H9 (cell line): Measurements from ENCODE around the gene CACNB3. TPM values are rescaled to one million over a fixed set of nuclear protein-coding genes. Genes with fewer than 3 reads are reported as not detected.

ENCODE experiments used
- DNase-seq: peaks from one replicate; pipeline ENCODE4 v3.0.0-alpha.2; 2017
- H2AFZ ChIP-seq: one replicate; pipeline ENCODE4 v1.6.1; 2013; ENCODE audit warnings: mild to moderate bottlenecking, low read length, control low read depth, moderate library complexity
- H2AK5ac ChIP-seq: 2 replicates; pipeline ENCODE4 v1.6.1; 2013; ENCODE audit warnings: low read length, control low read depth, mixed read lengths; ENCODE audit not compliant: insufficient read length
- H2BK120ac ChIP-seq: one replicate; pipeline ENCODE4 v1.6.1; 2013; ENCODE audit warnings: low read depth, mild to moderate bottlenecking, low read length, control low read depth, inconsistent platforms; ENCODE audit not compliant: poor library complexity, severe bottlenecking
- H2BK12ac ChIP-seq: 2 replicates; pipeline ENCODE4 v1.6.1; 2013; ENCODE audit warnings: low read length, control low read depth, mixed read lengths, low read depth; ENCODE audit not compliant: insufficient read length
- H2BK15ac ChIP-seq: 2 replicates; pipeline ENCODE4 v1.6.1; 2013; ENCODE audit warnings: low read depth, low read length, control low read depth
- H2BK20ac ChIP-seq: one replicate; pipeline ENCODE4 v1.6.1; 2013; ENCODE audit warnings: low read depth, mild to moderate bottlenecking, low read length, control low read depth, inconsistent platforms; ENCODE audit not compliant: poor library complexity, severe bottlenecking
- H2BK5ac ChIP-seq: 2 replicates; pipeline ENCODE4 v1.6.1; 2013; ENCODE audit warnings: low read length, control low read depth, mixed read lengths; ENCODE audit not compliant: insufficient read length
- H3K14ac ChIP-seq: 2 replicates; pipeline ENCODE4 v1.6.1; 2013; ENCODE audit warnings: low read length, control low read depth; ENCODE audit not compliant: insufficient read depth
- H3K18ac ChIP-seq: 2 replicates; pipeline ENCODE4 v1.6.1; 2013; ENCODE audit warnings: low read depth, mild to moderate bottlenecking, mixed read lengths, low read length, control low read depth; ENCODE audit not compliant: insufficient read length
- H3K23ac ChIP-seq: 2 replicates; pipeline ENCODE4 v1.6.1; 2013; ENCODE audit warnings: low read length, control low read depth, mixed read lengths, low read depth; ENCODE audit not compliant: insufficient read length
- H3K23me2 ChIP-seq: 2 replicates; pipeline ENCODE4 v1.6.1; 2013; ENCODE audit warnings: low read depth, mild to moderate bottlenecking, mixed read lengths, low read length, control low read depth; ENCODE audit not compliant: insufficient read length, poor library complexity, severe bottlenecking
- H3K27ac ChIP-seq: 2 replicates; pipeline ENCODE4 v1.5.1; 2013; ENCODE audit warnings: low read length, control low read depth, mixed read lengths, low read depth; ENCODE audit not compliant: insufficient read length
- H3K27me3 ChIP-seq: 2 replicates; pipeline ENCODE4 v1.6.1; 2013; ENCODE audit warnings: low read length, control low read depth, inconsistent platforms; ENCODE audit not compliant: insufficient read depth
- H3K4ac ChIP-seq: 2 replicates; pipeline ENCODE4 v1.6.1; 2013; ENCODE audit warnings: low read depth, mild to moderate bottlenecking, control low read depth, inconsistent platforms, low read length, moderate library complexity
- H3K4me1 ChIP-seq: 2 replicates; pipeline ENCODE4 v1.6.1; 2013; ENCODE audit warnings: low read length, control low read depth, inconsistent platforms; ENCODE audit not compliant: insufficient read depth
- H3K4me2 ChIP-seq: 2 replicates; pipeline ENCODE4 v1.6.1; 2013; ENCODE audit warnings: low read length, control low read depth, mixed read lengths; ENCODE audit not compliant: insufficient read length, insufficient read depth
- H3K56ac ChIP-seq: 2 replicates; pipeline ENCODE4 v1.6.1; 2013; ENCODE audit warnings: low read depth, mild to moderate bottlenecking, mixed read lengths, low read length, control low read depth; ENCODE audit not compliant: insufficient read length
- H3K79me1 ChIP-seq: 2 replicates; pipeline ENCODE4 v1.6.1; 2013; ENCODE audit warnings: low read depth, mild to moderate bottlenecking, moderate library complexity, low read length, control low read depth, inconsistent platforms; ENCODE audit not compliant: insufficient read depth, poor library complexity, severe bottlenecking
- H3K79me2 ChIP-seq: 2 replicates; pipeline ENCODE4 v1.6.1; 2013; ENCODE audit warnings: low read length, control low read depth, inconsistent platforms; ENCODE audit not compliant: insufficient read depth
- H3K9ac ChIP-seq: 2 replicates; pipeline ENCODE4 v1.6.1; 2013; ENCODE audit warnings: low read length, control low read depth, mixed read lengths; ENCODE audit not compliant: insufficient read length; ENCODE audit errors: extremely low read depth
- H3K9me3 ChIP-seq: one replicate; pipeline ENCODE4 v1.6.1; 2013; ENCODE audit warnings: low read depth, low read length, inconsistent platforms; ENCODE audit not compliant: control insufficient read depth
- H3T11ph ChIP-seq: one replicate; pipeline ENCODE4 v1.6.1; 2013; ENCODE audit warnings: mild to moderate bottlenecking, low read length, control low read depth, inconsistent platforms
- H4K20me1 ChIP-seq: one replicate; pipeline ENCODE4 v1.6.1; 2013; ENCODE audit not compliant: control insufficient read depth, insufficient read length, insufficient read depth
- H4K5ac ChIP-seq: 2 replicates; pipeline ENCODE4 v1.6.1; 2013; ENCODE audit warnings: low read depth, mild to moderate bottlenecking, mixed read lengths, low read length, control low read depth; ENCODE audit not compliant: insufficient read length
- H4K8ac ChIP-seq: replicated peaks from 2 replicates; pipeline ENCODE4 v1.6.1; 2013; ENCODE audit warnings: low read length, control low read depth, mixed read lengths, low read depth; ENCODE audit not compliant: insufficient read length
- H4K91ac ChIP-seq: 2 replicates; pipeline ENCODE4 v1.6.1; 2013; ENCODE audit warnings: low read depth, mild to moderate bottlenecking, moderate library complexity, mixed read lengths, low read length, control low read depth; ENCODE audit not compliant: insufficient read length
- H3K27ac Mint-ChIP-seq, 3 experiments: 2 replicates in 2 of 3; 3 replicates in 1 of 3; pipeline ENCODE4 v1.8.0; 2020 to 2021; ENCODE audit warnings: mixed read lengths in 3 of 3, mild to moderate bottlenecking in 1 of 3, moderate library complexity in 1 of 3
- H3K27me3 Mint-ChIP-seq: 2 replicates; pipeline ENCODE4 v1.8.0; 2021; ENCODE audit warnings: low read depth, mild to moderate bottlenecking, moderate library complexity, mixed read lengths
- H3K36me3 Mint-ChIP-seq, 3 experiments: 2 replicates in 2 of 3; 3 replicates in 1 of 3; pipeline ENCODE4 v1.8.0; 2020 to 2021; ENCODE audit warnings: low read depth in 3 of 3, mixed read lengths in 3 of 3; ENCODE audit not compliant: insufficient read depth in 1 of 3
- H3K4me1 Mint-ChIP-seq, 2 experiments: 2 replicates each; pipeline ENCODE4 v1.8.0; 2020; ENCODE audit warnings: mixed read lengths in 2 of 2
- H3K4me3 Mint-ChIP-seq, 2 experiments: 2 replicates in 1 of 2; 3 replicates in 1 of 2; pipeline ENCODE4 v1.8.0; 2020 to 2021; ENCODE audit warnings: mild to moderate bottlenecking in 2 of 2, mixed read lengths in 2 of 2, moderate library complexity in 1 of 2
- H3K9me3 Mint-ChIP-seq, 2 experiments: 2 replicates in 1 of 2; 3 replicates in 1 of 2; pipeline ENCODE4 v1.8.0; 2020; ENCODE audit warnings: mild to moderate bottlenecking in 2 of 2, mixed read lengths in 2 of 2, moderate library complexity in 1 of 2
- CTCF ChIP-seq: fragments of 200-600 bp; sonication (generic); conservative IDR thresholded peaks from 3 replicates; pipeline ENCODE4 v1.8.0; 2021; ENCODE audit warnings: antibody characterized with exemption, mild to moderate bottlenecking
- WGBS: extraction: QIAGEN DNeasy Blood & Tissue Kit; methylation state at CpG from one replicate; pipeline ENCODE4 v1.1.7; 2013; ENCODE audit warnings: missing lambda C conversion rate, low lambda C conversion rate, mixed read lengths; ENCODE audit not compliant: insufficient read length; ENCODE audit errors: extremely low coverage; 5-methylcytosine and 5-hydroxymethylcytosine counted together
- total RNA-seq: library from RNA; stranded (reverse); gene quantifications from 2 replicates; pipeline ENCODE4 v1.2.1, GENCODE V29; 2021

Gene CACNB3
- total RNA-seq, 1 experiment from 2014 or later = 35.1 TPM

- Histone ChIP-seq H3K9me3 (no peaks in the 10 kb centered on the region), H2BK20ac (no peak overlapping the region), H3K4ac (no peak overlapping the region), H2AFZ (no peak overlapping the region), H2BK5ac (no peak overlapping the region), H2AK5ac (no peak overlapping the region), H3K27me3 (no peaks in the 10 kb centered on the region), H3T11ph (no peak overlapping the region), H3K23me2 (no peaks in the 10 kb centered on the region), H4K91ac (no peak overlapping the region), H3K4me1 (no peaks in the 10 kb centered on the region), H3K79me1 (no peaks in the 10 kb centered on the region), H4K8ac (no peak overlapping the region), H3K79me2 (no peaks in the 10 kb centered on the region), H3K23ac (no peak overlapping the region), H2BK120ac (no peak overlapping the region), H3K18ac (no peak overlapping the region), H2BK12ac (no peak overlapping the region), H3K14ac (no peak overlapping the region; the same call in 1 of the 2 replicates), H3K56ac (no peak overlapping the region), H4K20me1 (no peaks in the 10 kb centered on the region), H4K5ac (no peak overlapping the region), H2BK15ac (no peak overlapping the region), H3K4me2 (no peak overlapping the region), H3K9ac (no peak overlapping the region), H3K27ac (no peak overlapping the region)
- no peak overlapping the region for H3K4me3 Mint-ChIP-seq
- no peak for TF ChIP-seq CTCF
- H3K9me3 Mint-ChIP-seq = no peaks in the 10 kb centered on the region
- H3K27ac Mint-ChIP-seq = peak overlapping the region in 2 of 3 experiments; percentile 4 to 12; a peak in 4 of 7 replicates
- peaks cover 34 to 95% (median 72%) of the 10 kb centered on the region in 3 experiments; a peak in 6 of 7 replicates for H3K36me3 Mint-ChIP-seq
- H3K27me3 Mint-ChIP-seq = no peaks in the 10 kb centered on the region; the same call in 1 of the 2 replicates
- no CpG with 5 or more reads among the region's 16 CpGs for WGBS
- no peak for DNase-seq
- H3K4me1 Mint-ChIP-seq = peaks cover under 1 to 6% of the 10 kb centered on the region in 2 experiments; a peak in 3 of 4 replicates
Observed at GRCh38 chr12:48828841-48829575, 10.7 kb downstream of the CACNB3 start.
